ENCODE results near the gene F10.
"Not testable (repeated sequence)": the region's sequence is repeated elsewhere in the genome, so short reads cannot be mapped to it uniquely, and the experiment has no call there.

F10 gene

DNA sequence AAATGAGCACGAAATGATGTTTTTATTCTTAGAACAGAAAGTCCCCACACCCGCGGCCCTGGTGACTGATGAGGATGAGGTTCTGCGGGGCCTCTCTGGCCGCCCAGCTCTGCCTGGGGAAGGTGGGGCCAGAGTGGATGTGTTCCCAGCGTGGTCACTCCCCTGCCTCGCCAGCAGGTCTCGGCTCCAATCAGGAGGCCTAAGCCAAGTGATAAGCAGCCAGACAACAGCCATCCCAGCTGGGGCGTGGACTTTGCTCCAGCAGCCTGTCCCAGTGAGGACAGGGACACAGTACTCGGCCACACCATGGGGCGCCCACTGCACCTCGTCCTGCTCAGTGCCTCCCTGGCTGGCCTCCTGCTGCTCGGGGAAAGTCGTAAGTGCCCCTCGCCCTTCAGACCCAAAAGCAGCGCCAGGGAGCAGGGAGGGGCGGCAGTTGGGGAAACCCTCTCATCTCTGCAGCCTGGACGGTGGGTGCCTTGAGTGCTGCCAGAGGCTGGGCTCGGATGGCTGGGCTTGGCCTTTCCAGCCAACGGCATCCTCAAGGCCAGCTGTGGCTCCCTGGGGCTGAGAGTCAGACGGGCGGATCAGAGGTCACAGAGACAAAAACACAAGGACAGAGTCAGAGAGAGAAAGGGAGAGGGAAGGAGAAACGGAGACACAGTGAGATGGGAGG is at the start of gene F10:
TSS of gene F10 (plus strand) at position 250 of the 676 bp plus-strand sequence. CDS start at position 307, 57 bp downstream.
- no peak for DNase-seq

DNA sequence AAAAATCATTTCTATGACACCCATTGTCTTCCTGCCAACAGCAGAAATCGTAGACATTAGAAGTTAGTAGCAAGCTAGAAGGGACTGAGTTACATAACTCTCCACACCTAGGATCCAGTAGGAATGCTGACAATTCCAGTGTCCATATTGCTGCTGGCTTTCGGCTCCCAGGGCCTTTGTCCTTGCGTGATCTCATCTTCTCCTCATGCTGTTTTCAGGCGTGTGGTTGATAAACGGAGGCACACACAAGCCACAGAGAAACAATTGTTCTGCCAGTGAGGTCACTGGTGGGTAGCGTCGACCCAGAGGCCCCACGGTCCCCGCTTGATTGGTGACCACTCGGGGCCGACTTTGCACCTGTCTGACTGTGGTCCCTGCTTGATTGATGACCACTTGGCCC is 48.7 kb upstream of the F10 start:
- no peak for DNase-seq

DNA sequence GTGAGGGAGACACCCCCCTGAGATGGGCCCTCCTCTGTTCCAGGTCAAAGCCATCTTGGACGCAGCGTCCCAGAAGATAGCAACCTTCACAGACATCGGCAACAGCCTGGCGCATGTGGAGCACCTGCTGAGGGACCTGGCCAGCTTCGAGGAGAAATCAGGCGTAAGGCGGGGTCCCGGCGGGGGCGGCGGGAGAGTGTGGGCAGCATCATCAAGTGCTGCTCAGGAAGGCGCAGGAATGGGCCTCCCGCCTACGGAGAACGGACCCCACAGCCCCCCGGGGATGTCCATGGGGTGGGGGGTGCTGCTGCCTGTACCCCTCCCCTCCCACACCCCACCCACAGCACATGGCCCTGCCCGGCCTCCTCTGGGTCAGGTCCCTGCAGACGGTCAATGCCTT is 48.2 kb upstream of the F10 start:
- DNase-seq = no peak

- DNase-seq = no peak
Observed at GRCh38 chr13:113074876-113075275, 47.7 kb upstream of the F10 start.

GRCh38 chr13:113075711-113076110 is 46.9 kb upstream of the F10 start:
- no peak for DNase-seq

DNA sequence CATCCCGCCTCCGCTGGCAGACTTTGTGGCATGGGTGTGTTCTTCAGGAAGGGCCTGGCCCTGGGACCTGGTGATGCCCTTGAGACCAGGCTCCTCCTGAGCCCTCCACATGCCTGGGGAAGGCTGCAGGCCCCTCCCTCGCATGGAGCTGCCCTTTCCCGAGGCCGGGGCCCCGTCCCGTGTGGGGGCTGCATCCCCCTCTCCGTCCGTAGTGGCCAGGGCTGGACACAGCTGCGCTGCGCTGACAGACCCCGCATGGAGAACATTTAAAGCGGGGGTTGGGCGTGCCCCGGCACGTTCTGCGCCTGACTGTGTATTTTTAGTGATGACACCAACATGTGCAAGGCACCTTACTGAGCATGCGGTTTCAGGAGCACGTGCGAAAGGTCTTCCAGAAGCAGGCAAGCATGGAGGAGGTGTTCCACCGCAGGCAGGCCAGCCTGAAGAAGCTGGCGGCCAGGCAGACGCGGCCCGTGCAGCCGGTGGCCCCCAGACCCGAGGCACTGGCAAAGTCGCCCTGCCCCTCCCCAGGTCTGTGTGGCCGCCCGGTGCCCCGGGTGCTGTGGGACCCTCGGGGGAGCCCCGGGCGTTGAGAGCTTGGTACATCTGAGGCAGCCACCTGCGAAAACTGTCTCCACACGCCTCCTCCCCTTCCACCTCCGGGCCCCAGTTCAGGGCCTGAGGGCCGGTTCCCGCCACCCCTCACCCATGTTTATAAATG is 45.8 kb upstream of the F10 start:
- no peak for DNase-seq

DNA sequence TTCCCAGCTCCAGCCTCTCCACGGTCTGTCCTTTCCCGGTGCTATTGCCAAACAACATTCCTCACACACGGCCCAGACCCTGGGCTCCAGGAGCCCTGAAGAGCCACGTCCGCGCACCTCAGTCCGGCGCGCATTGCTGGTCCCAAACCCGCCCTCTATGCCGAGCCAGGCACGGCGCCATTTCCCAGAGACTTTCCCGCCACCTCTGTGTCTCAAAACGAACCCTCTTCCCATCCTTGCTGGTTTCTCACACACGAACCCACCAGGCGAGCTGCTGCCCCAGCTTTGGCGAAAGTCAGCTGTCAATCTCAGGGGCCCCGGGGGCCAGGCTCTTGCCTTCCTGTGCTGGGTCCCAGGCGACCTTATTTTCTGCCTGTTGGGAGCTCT is 45.0 kb upstream of the F10 start:
- no peak for DNase-seq

GRCh38 chr13:113077953-113078901 is 44.4 kb upstream of the F10 start:
- no peak for DNase-seq

GRCh38 chr13:113078902-113079780 is 43.5 kb upstream of the F10 start:
- no peak for DNase-seq

- not testable (repeated sequence) for DNase-seq
Observed at GRCh38 chr13:113079781-113080080, 42.9 kb upstream of the F10 start.

GRCh38 chr13:113080361-113080831 is 42.2 kb upstream of the F10 start:
- DNase-seq = no peak

DNA sequence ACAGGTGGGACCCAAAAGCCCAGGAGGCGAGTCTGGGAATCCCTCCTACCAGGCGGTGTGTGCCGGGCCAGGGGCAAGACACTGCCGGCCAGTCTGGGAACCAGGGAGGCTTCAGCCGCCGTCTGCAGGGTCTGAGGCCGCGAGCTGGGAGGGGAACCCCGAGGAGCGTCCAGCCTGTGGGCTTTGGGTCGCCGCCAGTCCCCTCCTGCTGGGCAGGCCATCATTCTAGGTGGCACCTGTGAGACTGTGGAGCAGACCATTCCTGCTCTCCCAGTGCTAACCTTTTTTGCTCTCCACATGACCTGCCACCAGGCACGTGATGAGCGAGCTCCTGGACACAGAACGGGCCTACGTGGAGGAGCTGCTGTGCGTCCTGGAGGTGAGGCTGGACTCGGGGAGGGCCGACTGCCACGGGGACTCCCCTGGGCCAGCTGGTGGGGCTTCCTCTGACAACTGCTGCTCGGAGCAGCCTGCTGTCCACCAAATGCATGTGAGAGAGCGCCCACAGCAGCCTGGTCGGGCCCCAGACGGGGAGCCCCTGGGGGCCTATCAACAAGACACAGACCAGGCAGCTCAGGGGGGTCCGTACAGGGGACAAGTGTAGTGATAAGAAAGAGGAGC is 41.6 kb upstream of the F10 start:
- DNase-seq = no peak

DNA sequence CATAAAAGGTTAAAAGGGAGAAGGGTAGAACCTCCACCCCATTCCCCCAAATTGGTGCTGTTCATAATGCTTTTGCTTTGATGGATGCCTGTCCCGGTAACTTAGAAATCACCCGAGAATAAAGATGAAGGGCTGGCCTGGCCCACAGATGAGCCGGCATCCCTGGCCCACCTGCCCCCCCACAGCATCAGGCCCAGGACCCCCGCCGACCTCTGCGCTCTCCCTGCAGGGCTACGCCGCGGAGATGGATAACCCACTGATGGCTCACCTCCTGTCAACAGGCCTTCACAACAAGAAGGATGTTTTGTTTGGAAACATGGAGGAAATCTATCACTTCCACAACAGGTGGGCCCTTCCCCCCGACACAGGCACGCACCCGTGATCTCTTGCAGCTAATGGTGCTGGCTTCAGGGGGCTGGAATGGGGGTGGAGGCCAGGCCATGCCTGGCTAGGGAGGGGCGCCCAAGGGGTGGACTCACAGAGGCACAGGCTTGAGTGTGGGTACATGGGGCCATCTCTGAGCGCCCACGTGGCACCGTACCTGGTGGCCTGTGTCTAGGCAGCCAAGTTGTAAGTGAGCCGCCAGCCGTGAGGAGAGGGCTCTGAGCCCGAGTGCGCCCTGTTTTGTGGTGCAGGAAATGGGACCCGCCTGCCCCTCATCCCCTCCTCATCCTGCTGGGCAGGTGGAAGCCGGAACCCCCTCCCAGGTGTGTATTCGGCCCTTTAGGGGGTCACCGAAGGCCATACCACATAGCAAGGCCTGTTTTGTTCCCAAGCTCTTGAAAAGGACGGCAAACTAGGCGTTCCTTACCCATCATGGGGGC is 40.2 kb upstream of the F10 start:
- no peak for DNase-seq

DNA sequence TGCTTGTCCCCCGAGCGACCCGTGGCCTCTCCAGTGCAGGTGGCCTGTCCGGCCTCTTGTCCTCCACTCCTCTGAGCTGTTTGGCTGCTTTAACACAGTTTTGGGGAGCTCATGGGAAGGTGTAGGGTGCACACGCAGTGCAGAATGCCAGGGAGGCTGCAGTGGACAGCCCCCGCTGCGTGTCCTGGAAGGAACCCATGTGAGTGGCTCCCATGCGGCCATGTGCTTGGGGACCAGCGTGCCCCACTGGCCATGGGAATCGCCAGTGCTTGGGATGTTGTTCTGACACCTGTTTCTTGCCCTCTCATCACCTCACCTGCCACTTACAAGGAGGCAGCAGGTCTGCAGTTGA is 39.6 kb upstream of the F10 start:
- no peak for DNase-seq

GRCh38 chr13:113083402-113084061 is 39.1 kb upstream of the F10 start:
- no peak for DNase-seq

- DNase-seq = no peak
Observed at GRCh38 chr13:113084094-113084942, 38.3 kb upstream of the F10 start.

- no peak for DNase-seq
Observed at GRCh38 chr13:113084943-113085540, 37.6 kb upstream of the F10 start.

DNA sequence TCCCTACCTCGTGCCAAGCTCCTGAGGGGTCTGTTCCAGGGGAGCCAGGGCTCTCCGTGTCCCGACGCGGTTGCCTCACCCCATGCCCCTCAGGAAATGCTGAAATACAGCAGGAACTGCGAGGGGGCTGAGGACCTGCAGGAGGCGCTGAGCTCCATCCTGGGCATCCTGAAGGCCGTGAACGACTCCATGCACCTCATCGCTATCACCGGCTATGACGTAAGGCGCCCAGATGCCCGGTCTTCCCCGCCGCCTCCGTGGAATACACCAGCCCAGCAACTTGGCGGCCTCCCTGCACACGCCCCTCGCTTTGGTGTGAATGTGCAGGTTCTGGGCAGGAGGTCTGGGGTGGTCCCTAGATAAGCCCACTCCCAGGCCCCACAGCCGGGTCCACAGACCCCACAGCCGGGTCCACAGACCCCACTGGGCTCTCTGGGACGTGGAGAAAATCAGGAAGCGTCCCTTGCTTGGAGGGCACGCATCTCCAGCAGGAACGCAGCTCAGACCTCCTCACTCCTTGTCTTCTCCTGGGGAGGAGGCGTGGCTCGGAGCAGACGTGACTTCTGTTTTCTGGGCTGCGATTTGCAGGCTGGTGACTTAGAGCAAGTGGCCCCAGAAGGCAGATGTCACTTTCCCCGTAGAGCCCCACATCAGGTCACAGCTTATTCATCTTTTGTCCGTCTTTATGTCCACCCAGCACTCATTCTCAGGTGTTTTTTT is 36.4 kb upstream of the F10 start:
- DNase-seq = no peak
